HFF-Myc (cell line): ENCODE measurements around the gene ZNF81.

ENCODE experiments used
- DNase-seq: peaks from one replicate; pipeline ENCODE4 v3.0.0-alpha.2; 2011; ENCODE audit warnings: low read depth; ENCODE audit errors: extremely low read depth
- H3K4me3 ChIP-seq: replicated peaks from 2 replicates; pipeline ENCODE4 v1.5.1; 2011; ENCODE audit warnings: low read depth, mild to moderate bottlenecking, control low read depth, low read length
- TF ChIP-seq, protein P1 (sequence below): IDR thresholded peaks from 2 replicates; pipeline ENCODE4 v1.5.1; 2012; ENCODE audit warnings: mild to moderate bottlenecking, low read depth, low read length, control low read depth; ENCODE audit errors: missing control alignments

Gene ZNF81

DNA sequence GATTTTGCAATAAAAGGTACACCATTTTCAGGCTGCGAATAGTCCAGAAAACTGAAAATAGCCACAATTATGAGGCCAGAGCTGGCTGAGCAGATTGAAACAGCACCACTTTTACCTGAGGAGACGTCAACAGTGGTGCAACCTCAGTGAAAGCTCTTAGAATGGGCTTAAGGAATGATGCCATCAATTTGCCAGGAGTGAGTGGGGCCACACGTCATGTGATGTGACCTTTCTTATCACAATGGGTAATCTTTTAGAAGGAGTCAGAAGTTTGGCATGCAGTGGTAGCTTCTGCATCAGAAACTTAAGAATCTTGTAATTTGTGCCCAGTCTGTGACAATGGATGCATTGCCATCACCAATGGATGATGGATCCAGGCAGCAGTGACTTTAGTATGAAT, 27.6 kb downstream of the ZNF81 start:
- DNase-seq: no peak
- TF ChIP-seq, protein P1, sequence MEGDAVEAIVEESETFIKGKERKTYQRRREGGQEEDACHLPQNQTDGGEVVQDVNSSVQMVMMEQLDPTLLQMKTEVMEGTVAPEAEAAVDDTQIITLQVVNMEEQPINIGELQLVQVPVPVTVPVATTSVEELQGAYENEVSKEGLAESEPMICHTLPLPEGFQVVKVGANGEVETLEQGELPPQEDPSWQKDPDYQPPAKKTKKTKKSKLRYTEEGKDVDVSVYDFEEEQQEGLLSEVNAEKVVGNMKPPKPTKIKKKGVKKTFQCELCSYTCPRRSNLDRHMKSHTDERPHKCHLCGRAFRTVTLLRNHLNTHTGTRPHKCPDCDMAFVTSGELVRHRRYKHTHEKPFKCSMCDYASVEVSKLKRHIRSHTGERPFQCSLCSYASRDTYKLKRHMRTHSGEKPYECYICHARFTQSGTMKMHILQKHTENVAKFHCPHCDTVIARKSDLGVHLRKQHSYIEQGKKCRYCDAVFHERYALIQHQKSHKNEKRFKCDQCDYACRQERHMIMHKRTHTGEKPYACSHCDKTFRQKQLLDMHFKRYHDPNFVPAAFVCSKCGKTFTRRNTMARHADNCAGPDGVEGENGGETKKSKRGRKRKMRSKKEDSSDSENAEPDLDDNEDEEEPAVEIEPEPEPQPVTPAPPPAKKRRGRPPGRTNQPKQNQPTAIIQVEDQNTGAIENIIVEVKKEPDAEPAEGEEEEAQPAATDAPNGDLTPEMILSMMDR: no peak
- no peak overlapping the region for H3K4me3 ChIP-seq

DNA sequence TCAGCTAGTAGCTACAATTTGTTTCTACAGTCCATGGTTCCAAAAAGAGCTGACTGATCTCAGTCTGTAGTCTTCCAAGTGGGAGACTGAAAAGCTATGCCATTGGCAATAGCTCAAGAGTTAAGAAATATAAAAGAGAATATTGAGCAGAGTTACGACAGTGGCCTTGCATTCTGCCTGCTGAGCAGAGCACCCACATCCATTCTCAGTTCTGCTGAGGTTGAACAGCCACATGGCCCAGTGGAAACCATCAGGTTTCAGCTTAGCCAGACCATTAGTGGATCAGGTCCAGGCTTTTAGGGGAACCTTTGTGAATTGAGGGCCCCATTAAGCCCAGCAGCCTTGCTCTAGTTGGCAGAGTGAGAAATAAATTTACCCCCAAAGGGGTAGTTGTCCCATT, 28.1 kb downstream of the ZNF81 start:
- DNase-seq: no peak
- TF ChIP-seq, protein P1: no peak
- H3K4me3 ChIP-seq: no peak overlapping the region

DNA sequence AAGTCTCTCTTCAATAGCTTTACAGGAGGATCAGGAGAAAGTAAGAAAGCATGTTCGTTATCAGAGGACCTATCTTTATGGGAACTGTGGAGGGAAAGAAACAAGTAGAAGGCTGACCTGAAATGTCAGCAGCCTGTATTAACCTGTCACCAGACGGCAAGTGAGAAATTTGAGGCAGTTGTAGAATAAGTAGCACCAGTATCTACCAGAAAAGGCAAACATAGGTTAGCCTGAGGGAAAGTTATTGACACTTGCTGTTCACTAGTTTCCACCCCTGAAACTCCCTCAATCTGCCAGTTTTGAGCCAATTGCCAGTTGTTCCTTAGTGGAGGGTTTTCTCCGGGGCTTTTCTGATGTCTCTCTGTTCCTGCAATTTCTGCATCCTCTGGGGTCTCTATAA, 36.4 kb downstream of the ZNF81 start:
- no peak for DNase-seq
- TF ChIP-seq, protein P1: no peak
- H3K4me3 ChIP-seq: no peak overlapping the region

DNA sequence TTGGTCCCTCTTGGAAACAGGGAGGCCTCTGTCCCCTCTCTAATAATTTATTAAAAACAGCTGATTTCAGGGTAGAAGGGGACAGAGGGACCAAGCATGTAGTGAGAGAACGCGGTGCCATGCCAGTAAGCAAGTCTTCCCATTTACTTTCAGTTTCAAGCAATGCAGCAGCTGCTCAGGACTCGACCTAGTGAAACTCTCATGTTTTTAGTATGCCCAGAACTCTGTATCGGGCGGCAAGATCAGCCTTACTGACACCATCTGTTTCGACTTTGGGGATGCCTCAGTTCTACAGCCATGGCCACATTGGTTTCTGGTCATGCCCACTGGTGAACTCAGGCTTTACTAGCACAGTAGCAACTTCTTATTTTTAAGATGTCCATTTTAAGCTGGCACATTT, 40.6 kb downstream of the ZNF81 start:
- H3K4me3 ChIP-seq: no peak overlapping the region
- TF ChIP-seq, protein P1: no peak
- DNase-seq: no peak

DNA sequence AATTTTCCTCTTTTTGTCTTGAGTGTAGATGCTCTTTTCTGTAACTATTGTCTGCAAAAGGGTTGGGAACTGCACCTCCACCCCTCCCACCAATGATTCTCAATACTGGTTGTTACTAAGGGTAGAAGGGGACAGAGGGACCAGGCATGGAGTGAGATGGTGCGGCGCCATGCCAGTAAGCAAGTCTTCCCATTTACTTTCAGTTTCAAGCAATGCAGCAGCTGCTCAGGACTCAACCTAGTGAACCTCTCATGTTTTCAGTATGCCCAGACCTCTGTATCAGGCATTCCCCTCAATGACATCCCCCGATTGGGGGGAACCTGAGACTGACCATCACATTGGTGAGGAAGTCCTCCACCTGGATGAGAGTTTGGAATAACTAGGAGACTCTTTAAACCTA, 41.5 kb downstream of the ZNF81 start:
- no peak for DNase-seq
- no peak overlapping the region for H3K4me3 ChIP-seq
- TF ChIP-seq, protein P1: no peak

DNA sequence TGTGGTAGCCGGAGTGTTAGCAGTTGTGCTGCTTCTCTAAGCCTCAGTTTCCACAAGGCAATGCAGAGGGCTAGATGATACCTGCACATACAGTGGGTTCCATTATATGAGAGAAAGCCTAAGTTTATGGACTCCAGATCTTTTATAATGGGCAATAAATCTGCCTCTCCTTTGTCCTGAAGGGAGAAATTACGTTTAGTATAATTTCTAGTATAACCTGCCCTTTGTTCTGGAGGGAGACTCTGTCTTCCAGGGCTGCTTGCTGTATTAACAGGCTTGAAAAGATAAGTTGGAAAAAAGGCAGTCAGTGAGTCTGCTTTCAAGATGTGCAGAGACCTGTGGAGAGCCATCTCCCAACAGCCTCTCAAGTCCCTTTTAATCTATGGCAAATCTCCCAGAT, 42.8 kb downstream of the ZNF81 start:
- DNase-seq: no peak
- no peak overlapping the region for H3K4me3 ChIP-seq
- TF ChIP-seq, protein P1: no peak

DNA sequence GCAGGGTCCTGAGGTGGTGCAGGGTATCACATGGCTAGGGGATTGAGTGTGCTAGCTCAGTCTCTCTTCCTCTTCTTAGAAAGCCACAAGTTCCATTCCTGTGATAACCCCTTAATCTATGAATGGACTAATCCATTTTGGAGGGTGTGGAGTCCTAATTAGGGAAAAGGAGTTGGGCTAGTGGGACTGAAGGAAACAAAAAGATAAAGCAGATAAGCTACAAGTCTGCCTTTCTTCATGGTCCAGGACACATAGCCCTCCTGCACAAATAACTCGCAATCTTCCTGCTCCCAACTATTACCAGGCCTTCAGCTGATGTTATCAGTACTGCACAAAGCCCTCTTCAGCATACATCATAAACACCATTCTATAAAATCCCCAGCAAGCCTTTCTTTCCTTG, 44.2 kb downstream of the ZNF81 start:
- DNase-seq: no peak
- H3K4me3 ChIP-seq: no peak overlapping the region
- TF ChIP-seq, protein P1: no peak
